ENCODE measurements around the gene ADCY4.

- TF ChIP-seq NFE2L1 (CRISPR knock-in tag; IDR thresholded peaks at IDR 0.05), result no peak
- TF ChIP-seq, protein P1, sequence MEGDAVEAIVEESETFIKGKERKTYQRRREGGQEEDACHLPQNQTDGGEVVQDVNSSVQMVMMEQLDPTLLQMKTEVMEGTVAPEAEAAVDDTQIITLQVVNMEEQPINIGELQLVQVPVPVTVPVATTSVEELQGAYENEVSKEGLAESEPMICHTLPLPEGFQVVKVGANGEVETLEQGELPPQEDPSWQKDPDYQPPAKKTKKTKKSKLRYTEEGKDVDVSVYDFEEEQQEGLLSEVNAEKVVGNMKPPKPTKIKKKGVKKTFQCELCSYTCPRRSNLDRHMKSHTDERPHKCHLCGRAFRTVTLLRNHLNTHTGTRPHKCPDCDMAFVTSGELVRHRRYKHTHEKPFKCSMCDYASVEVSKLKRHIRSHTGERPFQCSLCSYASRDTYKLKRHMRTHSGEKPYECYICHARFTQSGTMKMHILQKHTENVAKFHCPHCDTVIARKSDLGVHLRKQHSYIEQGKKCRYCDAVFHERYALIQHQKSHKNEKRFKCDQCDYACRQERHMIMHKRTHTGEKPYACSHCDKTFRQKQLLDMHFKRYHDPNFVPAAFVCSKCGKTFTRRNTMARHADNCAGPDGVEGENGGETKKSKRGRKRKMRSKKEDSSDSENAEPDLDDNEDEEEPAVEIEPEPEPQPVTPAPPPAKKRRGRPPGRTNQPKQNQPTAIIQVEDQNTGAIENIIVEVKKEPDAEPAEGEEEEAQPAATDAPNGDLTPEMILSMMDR (IDR thresholded peaks at IDR 0.05), result no peak
- TF ChIP-seq JUN (CRISPR knock-in tag; IDR thresholded peaks at IDR 0.05), result no peak
- TF ChIP-seq E2F1 (CRISPR knock-in tag; IDR thresholded peaks at IDR 0.05), result no peak
- TF ChIP-seq TEAD1 (CRISPR knock-in tag; IDR thresholded peaks at IDR 0.05), result no peak
- TF ChIP-seq FOXP4 (CRISPR knock-in tag; IDR thresholded peaks at IDR 0.05), result no peak
Measured at GRCh38 chr14:24340606-24341005, 5.7 kb upstream of the ADCY4 start.

Measured in WTC11 (cell line).